ENCODE measurements around the gene PRRT3.
A peak's percentile ranks its signal among the peaks of the same experiment; 100 is the strongest.

- TF ChIP-seq POLR2AphosphoS5 (IDR thresholded peaks at IDR 0.05; ENCODE audit: borderline replicate concordance, low read depth, low read length), result peak; percentile 52
- no peak for TF ChIP-seq EZH2 (IDR thresholded peaks at IDR 0.05)
- TF ChIP-seq FOXP2 (optimal IDR thresholded peaks at IDR 0.05; ENCODE audit: control extremely low read depth, extremely low read length, insufficient read depth), result no peak
These were observed 49.6 kb downstream of the PRRT3 start, which contains the start of gene IL17RE for GRCh38 chr3:9902372-9903237.

Measured in SK-N-MC (cell line).